Measurements from ENCODE around the gene ST3GAL5. TPM values are rescaled to one million over a fixed set of nuclear protein-coding genes. Genes with fewer than 3 reads are reported as not detected.
"Not testable (repeated sequence)": the region's sequence is repeated elsewhere in the genome, so short reads cannot be mapped to it uniquely, and the experiment has no call there.

ST3GAL5 gene
- total RNA-seq, 1 experiment from 2014 or later: 5.9 TPM

GRCh38 chr2:85834466-85834865 is 54.3 kb downstream of the ST3GAL5 start:
- Histone ChIP-seq H3K9me2 (ENCODE audit: insufficient read depth) (0 out of 2 replicates have a peak, but pooled peaks cover 3% of the 10 kb centered on the region), H4K20me1 (ENCODE audit: insufficient read depth) (no peaks in the 10 kb centered on the region), H2AFZ (no peak overlapping the region), H3K36me3 (ENCODE audit: low read depth) (no peaks in the 10 kb centered on the region; the same call in 1 of the 2 replicates), H3F3A (ENCODE audit: insufficient read depth, low read depth) (peaks cover 3% of the 10 kb centered on the region), H3K27ac (no peak overlapping the region), H3K4me2 (no peak overlapping the region), H3K9me3 (ENCODE audit: insufficient read depth, low read depth) (no peaks in the 10 kb centered on the region), H3K4me1 (replicated peaks; ENCODE audit: insufficient read depth) (no peaks in the 10 kb centered on the region), H3K27me3 (ENCODE audit: insufficient read depth, low read depth) (no peaks in the 10 kb centered on the region), H3K4me3 (no peak overlapping the region), H3K79me2 (ENCODE audit: low read depth) (no peaks in the 10 kb centered on the region)
- CTCF ChIA-PET: no interaction called here
- no peak for TF ChIP-seq EZH2 (IDR thresholded peaks at IDR 0.05; ENCODE audit: low read depth)
- no peak for TF ChIP-seq CTCF (conservative IDR thresholded peaks at IDR 0.05)
- POLR2A ChIA-PET (ENCODE audit: unreplicated experiment): interaction anchor here (0.7 kb wide), 1 partner anchor 79 kb away, joined by 6 read pairs; no protein-coding TSS in a partner anchor
- intact Hi-C loops (cut with micrococcal nuclease; ENCODE audit: unreplicated experiment): no loop called here
- no TSS peak for BruUV-seq (replicated peaks)
- no peak for DNase-seq

GRCh38 chr2:85831735-85832134 is 57.1 kb downstream of the ST3GAL5 start:
- Histone ChIP-seq H3K9me2 (ENCODE audit: insufficient read depth) (0 out of 2 replicates have a peak, but pooled peaks cover 3% of the 10 kb centered on the region), H3K9me3 (ENCODE audit: insufficient read depth, low read depth) (no peaks in the 10 kb centered on the region), H3K27ac (no peak overlapping the region), H3F3A (ENCODE audit: insufficient read depth, low read depth) (peaks cover under 1% of the 10 kb centered on the region; the same call in 1 of the 2 replicates), H3K4me3 (no peak overlapping the region), H4K20me1 (ENCODE audit: insufficient read depth) (no peaks in the 10 kb centered on the region), H3K4me2 (no peak overlapping the region), H3K79me2 (ENCODE audit: low read depth) (no peaks in the 10 kb centered on the region), H3K36me3 (ENCODE audit: low read depth) (no peaks in the 10 kb centered on the region), H3K4me1 (replicated peaks; ENCODE audit: insufficient read depth) (peaks cover 6% of the 10 kb centered on the region; the same call in 1 of the 2 replicates), H2AFZ (no peak overlapping the region), H3K27me3 (ENCODE audit: insufficient read depth, low read depth) (no peaks in the 10 kb centered on the region)
- TF ChIP-seq CTCF (conservative IDR thresholded peaks at IDR 0.05): no peak
- TF ChIP-seq EZH2 (IDR thresholded peaks at IDR 0.05; ENCODE audit: low read depth): no peak
- ChIA-PET CTCF (no interaction called here), POLR2A (ENCODE audit: unreplicated experiment) (no interaction called here)
- BruUV-seq (replicated peaks): no TSS peak
- no peak for DNase-seq
- intact Hi-C loops (cut with micrococcal nuclease; ENCODE audit: unreplicated experiment): no loop called here

- no TSS peak for BruUV-seq (replicated peaks)
- Histone ChIP-seq H3K9me2 (ENCODE audit: insufficient read depth) (0 out of 2 replicates have a peak, but pooled peaks cover 3% of the 10 kb centered on the region), H2AFZ (no peak overlapping the region), H3K4me3 (no peak overlapping the region), H3K36me3 (ENCODE audit: low read depth) (no peaks in the 10 kb centered on the region), H3F3A (ENCODE audit: insufficient read depth, low read depth) (no peaks in the 10 kb centered on the region), H3K4me2 (no peak overlapping the region), H3K9me3 (ENCODE audit: insufficient read depth, low read depth) (no peaks in the 10 kb centered on the region), H4K20me1 (ENCODE audit: insufficient read depth) (no peaks in the 10 kb centered on the region), H3K79me2 (ENCODE audit: low read depth) (no peaks in the 10 kb centered on the region), H3K4me1 (replicated peaks; ENCODE audit: insufficient read depth) (peaks cover 6% of the 10 kb centered on the region; the same call in 1 of the 2 replicates), H3K27ac (no peak overlapping the region), H3K27me3 (ENCODE audit: insufficient read depth, low read depth) (no peaks in the 10 kb centered on the region)
- intact Hi-C loops (cut with micrococcal nuclease; ENCODE audit: unreplicated experiment): no loop called here
- POLR2A ChIA-PET (ENCODE audit: unreplicated experiment): no interaction called here
- CTCF ChIA-PET: interaction anchor here (0.6 kb wide), 2 partner anchors 91 to 250 kb away, joined by 3 read pairs; no protein-coding TSS in a partner anchor
- TF ChIP-seq CTCF (conservative IDR thresholded peaks at IDR 0.05) (no peak; the same call in 1 of the 2 replicates), EZH2 (IDR thresholded peaks at IDR 0.05; ENCODE audit: low read depth) (no peak)
- DNase-seq: no peak
These were observed 58.1 kb downstream of the ST3GAL5 start for GRCh38 chr2:85830645-85831044.

- H3K4me3 ChIP-seq; H2AFZ ChIP-seq; H3K4me1 ChIP-seq (replicated peaks; ENCODE audit: insufficient read depth); H4K20me1 ChIP-seq (ENCODE audit: insufficient read depth); H3K9me2 ChIP-seq (ENCODE audit: insufficient read depth); H3F3A ChIP-seq (ENCODE audit: insufficient read depth, low read depth); BruUV-seq (replicated peaks); H3K27me3 ChIP-seq (ENCODE audit: insufficient read depth, low read depth); H3K4me2 ChIP-seq; H3K36me3 ChIP-seq (ENCODE audit: low read depth); H3K9me3 ChIP-seq (ENCODE audit: insufficient read depth, low read depth); H3K79me2 ChIP-seq (ENCODE audit: low read depth); POLR2A ChIA-PET (ENCODE audit: unreplicated experiment); H3K27ac ChIP-seq; DNase-seq: not testable (repeated sequence)
- intact Hi-C loops (cut with micrococcal nuclease; ENCODE audit: unreplicated experiment): loop anchor here (10.0 kb wide), 1 partner anchor 365 kb away; the partner anchor contains the start of genes IMMT and MRPL35
- CTCF ChIA-PET: interaction anchor here (0.6 kb wide), 1 partner anchor 150 kb away, joined by 13 read pairs; no protein-coding TSS in a partner anchor
These were observed 59.4 kb downstream of the ST3GAL5 start for GRCh38 chr2:85829394-85829793.
